GM10248 (cell line): ENCODE results near the gene HES4.

Experiments used
- CTCF ChIA-PET: fragments of 300-600 bp; sonication (Branson Sonifier 250); formaldehyde crosslinking; extraction: SDS; loops from one replicate; lab custom pipeline; 2021; ENCODE audit warnings: antibody characterized with exemption; lab: Yijun Ruan, JAX
- POLR2A ChIA-PET: fragments of 350-650 bp; sonication (Branson Sonifier 250); formaldehyde crosslinking; extraction: SDS; loops from one replicate; lab custom pipeline; 2020; ENCODE audit warnings: antibody characterized with exemption; lab: Yijun Ruan, JAX
- DNase-seq: peaks from one replicate; pipeline ENCODE4 v3.0.0; 2012; ENCODE audit errors: extremely low spot score
- CTCF ChIP-seq: IDR thresholded peaks from 2 replicates; pipeline ENCODE4 v1.5.1; 2012; ENCODE audit warnings: mild to moderate bottlenecking, low read depth; ENCODE audit errors: extremely low read depth, missing control alignments, control extremely low read depth

Gene HES4

GRCh38 chr1:971751-972506, 28.0 kb downstream of the HES4 start:
- CTCF ChIA-PET = interaction anchor here (1.4 to 1.8 kb wide), 4 partner anchors 11 to 151 kb away, joined by 3 to 8 read pairs (median 5); no protein-coding TSS in a partner anchor

GRCh38 chr1:970973-971730, 28.7 kb downstream of the HES4 start:
- DNase-seq = no peak
- CTCF ChIA-PET = interaction anchor here (1.4 to 1.8 kb wide), 3 partner anchors 12 to 151 kb away, joined by 4 to 8 read pairs (median 6); no protein-coding TSS in a partner anchor
- POLR2A ChIA-PET = no interaction called here
- TF ChIP-seq CTCF = no peak

More at GRCh38 chr1:971751-972506, 28.0 kb downstream of the HES4 start:
- no peak for TF ChIP-seq CTCF
- DNase-seq = no peak
- POLR2A ChIA-PET = no interaction called here

- ChIA-PET CTCF (interaction anchor here (0.8 to 1.8 kb wide), 3 partner anchors 13 to 65 kb away, joined by 3 to 8 read pairs (median 6); no protein-coding TSS in a partner anchor), POLR2A (no interaction called here)
- DNase-seq = no peak
- no peak for TF ChIP-seq CTCF
These were observed 29.5 kb downstream of the HES4 start for GRCh38 chr1:970242-970972.

- CTCF ChIA-PET = no interaction called here
- no peak for DNase-seq
- TF ChIP-seq CTCF = no peak
- POLR2A ChIA-PET = no interaction called here
These were observed 30.5 kb downstream of the HES4 start for GRCh38 chr1:969260-969855.

GRCh38 chr1:967466-968343, 32.2 kb downstream of the HES4 start:
- TF ChIP-seq CTCF = no peak
- POLR2A ChIA-PET = no interaction called here

More at GRCh38 chr1:967466-968343, 32.2 kb downstream of the HES4 start:
- no peak for DNase-seq
- CTCF ChIA-PET = interaction anchor here (0.8 to 1.6 kb wide), 3 partner anchors 15 to 63 kb away, joined by 3 to 7 read pairs (median 4); no protein-coding TSS in a partner anchor
